DND-41 (cell line): ENCODE data around the gene PWWP2B.

Experiments used
- ATAC-seq: fragments of 200-7000 bp; cut with Tn5 transposase; 3 replicates; pipeline ENCODE4 v1.9.1; 2021; ENCODE audit warnings: low read depth; ENCODE audit not compliant: insufficient read depth
- DNase-seq: peaks from one replicate; pipeline ENCODE4 v3.0.0-alpha.2; 2020
- H2AFZ ChIP-seq: 2 replicates; pipeline ENCODE4 v1.6.0; 2012; ENCODE audit warnings: low read depth, low read length
- H3K27ac ChIP-seq: 2 replicates; pipeline ENCODE4 v1.5.1; 2012; ENCODE audit warnings: low read length, inconsistent platforms
- H3K27me3 ChIP-seq: fragments of 200-600 bp; sonication (generic); 2 replicates; pipeline ENCODE4 v1.6.0; 2012; ENCODE audit warnings: low read length, mild to moderate bottlenecking, inconsistent platforms; ENCODE audit not compliant: insufficient read depth, poor library complexity
- H3K36me3 ChIP-seq: 2 replicates; pipeline ENCODE4 v1.5.1; 2012; ENCODE audit warnings: low read length, inconsistent platforms; ENCODE audit not compliant: insufficient read depth
- H3K4me1 ChIP-seq: 2 replicates; pipeline ENCODE4 v1.5.1; 2012; ENCODE audit warnings: mild to moderate bottlenecking, low read length; ENCODE audit not compliant: insufficient read depth
- H3K4me2 ChIP-seq: 2 replicates; pipeline ENCODE4 v1.6.0; 2012; ENCODE audit warnings: mild to moderate bottlenecking, moderate library complexity, low read length, inconsistent platforms; ENCODE audit not compliant: insufficient read depth
- H3K4me3 ChIP-seq, 2 experiments: fragments of 200-600 bp in 1 of 2; shearing (Covaris generic) in 1 of 2; 2 replicates each; pipeline ENCODE4 v1.5.1; 2012 to 2016; ENCODE audit warnings: inconsistent platforms in 2 of 2, low read length in 2 of 2, mild to moderate bottlenecking in 2 of 2, low read depth in 1 of 2, moderate library complexity in 1 of 2
- H3K79me2 ChIP-seq: 2 replicates; pipeline ENCODE4 v1.6.0; 2012; ENCODE audit warnings: low read length, inconsistent platforms; ENCODE audit not compliant: insufficient read depth
- H3K9ac ChIP-seq: 2 replicates; pipeline ENCODE4 v1.6.0; 2012; ENCODE audit warnings: low read depth, mild to moderate bottlenecking, inconsistent platforms, low read length, moderate library complexity
- H3K9me3 ChIP-seq: 2 replicates; pipeline ENCODE4 v1.5.1; 2012; ENCODE audit warnings: low read length, moderate library complexity, mild to moderate bottlenecking, inconsistent platforms; ENCODE audit not compliant: insufficient read depth, severe bottlenecking
- H4K20me1 ChIP-seq: 2 replicates; pipeline ENCODE4 v1.6.0; 2012; ENCODE audit warnings: low read length; ENCODE audit not compliant: insufficient read depth
- CTCF ChIP-seq: IDR thresholded peaks from 2 replicates; pipeline ENCODE4 v1.5.1; 2012; ENCODE audit warnings: borderline replicate concordance, low read length, moderate library complexity, mild to moderate bottlenecking; ENCODE audit not compliant: poor library complexity, severe bottlenecking; ENCODE audit errors: extremely low read depth
- EZH2 ChIP-seq: IDR thresholded peaks from 3 replicates; pipeline ENCODE4 v1.6.1; 2012; ENCODE audit warnings: borderline replicate concordance, low read depth, mild to moderate bottlenecking, moderate library complexity, low read length, inconsistent platforms; ENCODE audit not compliant: severe bottlenecking

The PWWP2B gene

GRCh38 chr10:132422903-132423825, 26.2 kb downstream of the PWWP2B start:
- H3K4me2 ChIP-seq, result no peak overlapping the region
- H4K20me1 ChIP-seq, result peaks cover 17% of the 10 kb centered on the region
- peaks cover 2% of the 10 kb centered on the region for H3K9me3 ChIP-seq
- no peak overlapping the region for H3K4me3 ChIP-seq
- TF ChIP-seq CTCF, result no peak
- TF ChIP-seq EZH2, result no peak
- H3K9ac ChIP-seq, result no peak overlapping the region
- H3K36me3 ChIP-seq, result no peaks in the 10 kb centered on the region; the same call in 1 of the 2 replicates
- no peak for ATAC-seq
- no peaks in the 10 kb centered on the region for H3K27me3 ChIP-seq
- no peaks in the 10 kb centered on the region for H3K79me2 ChIP-seq
- no peak overlapping the region for H3K27ac ChIP-seq
- DNase-seq, result no peak
- H3K4me1 ChIP-seq, result no peaks in the 10 kb centered on the region
- H2AFZ ChIP-seq, result no peak overlapping the region

GRCh38 chr10:132423966-132424861, 27.2 kb downstream of the PWWP2B start:
- no peaks in the 10 kb centered on the region for H3K79me2 ChIP-seq
- no peak overlapping the region for H3K27ac ChIP-seq
- no peaks in the 10 kb centered on the region; the same call in 1 of the 2 replicates for H3K36me3 ChIP-seq
- H4K20me1 ChIP-seq, result peaks cover 13% of the 10 kb centered on the region
- peaks cover 2% of the 10 kb centered on the region for H3K9me3 ChIP-seq
- TF ChIP-seq EZH2, result no peak
- TF ChIP-seq CTCF, result no peak
- DNase-seq (no peak), ATAC-seq (no peak)
- H3K9ac ChIP-seq, result no peak overlapping the region
- no peak overlapping the region for H3K4me3 ChIP-seq
- H3K27me3 ChIP-seq, result no peaks in the 10 kb centered on the region
- H2AFZ ChIP-seq, result no peak overlapping the region
- H3K4me2 ChIP-seq, result no peak overlapping the region
- no peaks in the 10 kb centered on the region for H3K4me1 ChIP-seq

GRCh38 chr10:132425029-132425756, 28.2 kb downstream of the PWWP2B start:
- ATAC-seq (no peak), DNase-seq (no peak)
- no peak overlapping the region for H3K4me2 ChIP-seq
- H3K4me1 ChIP-seq, result no peaks in the 10 kb centered on the region
- H3K27ac ChIP-seq, result no peak overlapping the region
- TF ChIP-seq CTCF, result no peak
- no peak for TF ChIP-seq EZH2
- peaks cover 7% of the 10 kb centered on the region; the same call in 1 of the 2 replicates for H4K20me1 ChIP-seq
- H3K27me3 ChIP-seq, result no peaks in the 10 kb centered on the region
- no peak overlapping the region for H2AFZ ChIP-seq
- H3K9me3 ChIP-seq, result peaks cover 2% of the 10 kb centered on the region
- H3K4me3 ChIP-seq, result no peak overlapping the region
- H3K36me3 ChIP-seq, result no peaks in the 10 kb centered on the region; the same call in 1 of the 2 replicates
- no peaks in the 10 kb centered on the region for H3K79me2 ChIP-seq
- no peak overlapping the region for H3K9ac ChIP-seq
